Stimulated activated CD8-positive, alpha-beta memory T cell treated with anti-CD3 and anti-CD28 coated beads, Interleukin-4, amount 100 ng/mL, for 4 hours (primary cell): ENCODE measurements around the gene HOXC12.

Experiments
- DNase-seq, 2 donors: peaks; one replicate each; pipeline ENCODE4 v3.0.0-alpha.2; 2020; ENCODE audit warnings: low read depth in 2 of 2, low spot score in 1 of 2

Gene HOXC12

GRCh38 chr12:53982648-53983567, 28.2 kb downstream of the HOXC12 start:
- DNase-seq = no peak

- no peak for DNase-seq
Observed at GRCh38 chr12:53983568-53983949, 28.9 kb downstream of the HOXC12 start.

- no peak for DNase-seq
Observed at GRCh38 chr12:53983950-53984572, 29.4 kb downstream of the HOXC12 start.

GRCh38 chr12:53984901-53985691, 30.4 kb downstream of the HOXC12 start, which contains the start of gene HOXC10:
TSS of gene HOXC10 (plus strand) at chr12:53985146. CDS start at chr12:53985260, 114 bp downstream.
- DNase-seq = peak; percentile 51 to 63

- DNase-seq = no peak
Observed at GRCh38 chr12:53985692-53985993, 30.9 kb downstream of the HOXC12 start.

- no peak for DNase-seq
Observed at GRCh38 chr12:53985994-53986685, 31.4 kb downstream of the HOXC12 start.

GRCh38 chr12:53986686-53987483, 32.2 kb downstream of the HOXC12 start:
- no peak for DNase-seq

- no peak for DNase-seq
Observed at GRCh38 chr12:53987787-53988230, 33.1 kb downstream of the HOXC12 start.

GRCh38 chr12:53988541-53989226, 34.0 kb downstream of the HOXC12 start:
- no peak for DNase-seq

GRCh38 chr12:53989227-53990113, 34.8 kb downstream of the HOXC12 start:
- no peak for DNase-seq

- no peak for DNase-seq
Observed at GRCh38 chr12:53990311-53991076, 35.8 kb downstream of the HOXC12 start.

- DNase-seq = no peak
Observed at GRCh38 chr12:53991077-53991460, 36.4 kb downstream of the HOXC12 start.

GRCh38 chr12:53992377-53992889, 37.7 kb downstream of the HOXC12 start:
- DNase-seq = no peak

- no peak for DNase-seq
Observed at GRCh38 chr12:53993162-53994008, 38.7 kb downstream of the HOXC12 start.

GRCh38 chr12:53994009-53994263, 39.2 kb downstream of the HOXC12 start:
- no peak for DNase-seq

GRCh38 chr12:53994264-53995001, 39.7 kb downstream of the HOXC12 start:
- DNase-seq = no peak
